ENCODE results near the gene TMBIM6. TPM values are rescaled to one million over a fixed set of nuclear protein-coding genes. Genes with fewer than 3 reads are reported as not detected.

Gene TMBIM6
- total and polyA plus RNA-seq, 9 of the 15 experiments (the other 6 are each of a cell fraction or from before 2014, with no cell fraction given), result 147 to 1,288 (median 352) TPM

- Histone ChIP-seq H3K4me1 (replicated peaks in 1 of 2; ENCODE audit: control insufficient read depth in 2 of 2, insufficient read depth in 2 of 2, low read length in 2 of 2) (peaks cover 0 to 6% of the 10 kb centered on the region in 2 experiments; a peak in 2 of 5 replicates), H4K20me1 (replicated peaks; ENCODE audit: control insufficient read depth, insufficient read depth, low read length) (no peaks in the 10 kb centered on the region), H2AFZ (ENCODE audit: low read depth, low read length) (peak overlapping the region; percentile 85), H3K27ac (ENCODE audit: extremely low read depth, low read depth, low read length) (no peak overlapping the region), H3K79me2 (ENCODE audit: control insufficient read depth, insufficient read depth, low read length) (no peaks in the 10 kb centered on the region), H3K9me1 (ENCODE audit: control insufficient read depth, insufficient read depth, low read length) (no peaks in the 10 kb centered on the region), H3K9ac (ENCODE audit: insufficient read depth in 1 of 2, low read depth in 2 of 2, low read length in 2 of 2) (no peak overlapping the region; a peak in 1 of 4 replicates), H3K9me3 (replicated peaks; ENCODE audit: control insufficient read depth, insufficient read depth, low read depth, low read length) (no peaks in the 10 kb centered on the region), H3K4me3 (no peak overlapping the region), H3K4me2 (ENCODE audit: insufficient read depth, low read length) (peak overlapping the region; percentile 22; the same call in 1 of the 2 replicates), H3K36me3 (ENCODE audit: control insufficient read depth, insufficient read depth, low read length) (no peaks in the 10 kb centered on the region), H3K27me3 (ENCODE audit: control insufficient read depth in 2 of 2, insufficient read depth in 2 of 2, low read length in 2 of 2) (no peaks in the 10 kb centered on the region)
- 17% methylated on average over 19 of the region's 19 CpGs for WGBS (ENCODE audit: insufficient coverage, low coverage, missing lambda C conversion rate)
- BruUV-seq (replicated peaks), result no TSS peak
- intact Hi-C loops (cut with micrococcal nuclease) (loop anchor here (1.0 to 5.0 kb wide), 4 partner anchors 37 to 279 kb away; partner anchors contain the start of genes ASIC1 and TMBIM6), in situ Hi-C loops (cut with MboI) (loop anchor here (5.0 kb wide), 2 partner anchors 59 to 279 kb away; partner anchors contain the start of gene ASIC1)
- peak; percentile 86 for ATAC-seq
- FAIRE-seq, result peak; percentile 88
- DNase-seq (ENCODE audit: extremely low read depth in 1 of 4, low spot score in 3 of 4), result peak; percentile 70 to 82 (median 80)
- ChIA-PET POLR2A (interaction anchor here (0.5 to 1.4 kb wide), 7 partner anchors 10 to 303 kb away, joined by 3 to 6 read pairs (median 4); partner anchors contain the start of gene TMBIM6), CTCF (ENCODE audit: low intra/inter-chr PET ratio) (interaction anchor here (0.5 to 5.8 kb wide), 4 partner anchors 61 to 293 kb away, joined by 3 to 63 read pairs (median 6); no protein-coding TSS in a partner anchor)
- TF ChIP-seq RB1 (IDR thresholded peaks at IDR 0.05; ENCODE audit: low read depth) (0 out of 2 replicates have a peak, but pooled peaks have one; percentile 27), GTF2B (IDR thresholded peaks at IDR 0.05; ENCODE audit: extremely low read depth, insufficient read length) (no peak), BRD4 (IDR thresholded peaks at IDR 0.05) (no peak), ZNF146 (CRISPR knock-in tag; IDR thresholded peaks at IDR 0.05; ENCODE audit: unreplicated experiment) (no peak), SMC3 (conservative IDR thresholded peaks at IDR 0.05; ENCODE audit: insufficient read depth, low read depth, low read length) (peak; percentile 69), NBN (IDR thresholded peaks at IDR 0.05; ENCODE audit: low read depth) (no peak), KLF16 (IDR thresholded peaks at IDR 0.05) (0 out of 2 replicates have a peak, but pooled peaks have one; percentile 21), SNIP1 (IDR thresholded peaks at IDR 0.05; ENCODE audit: low read depth) (no peak), CTBP1 (IDR thresholded peaks at IDR 0.05; ENCODE audit: borderline replicate concordance) (peak; percentile 79), L3MBTL2 (IDR thresholded peaks at IDR 0.05) (peak; percentile 46), XRCC5 (IDR thresholded peaks at IDR 0.05; ENCODE audit: low read depth, low read length) (peak; percentile 52; the same call in 1 of the 2 replicates), MECOM (CRISPR knock-in tag; IDR thresholded peaks at IDR 0.05) (no peak), RAD21 (CRISPR knock-in tag; conservative IDR thresholded peaks at IDR 0.05 in 1 of 2, IDR thresholded peaks at IDR 0.05 in 1 of 2) (peak; percentile 53 to 82)
- TF ChIP-seq, protein P1, sequence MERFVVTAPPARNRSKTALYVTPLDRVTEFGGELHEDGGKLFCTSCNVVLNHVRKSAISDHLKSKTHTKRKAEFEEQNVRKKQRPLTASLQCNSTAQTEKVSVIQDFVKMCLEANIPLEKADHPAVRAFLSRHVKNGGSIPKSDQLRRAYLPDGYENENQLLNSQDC (CRISPR knock-in tag; IDR thresholded peaks at IDR 0.05), result no peak
- TF ChIP-seq, protein P2, sequence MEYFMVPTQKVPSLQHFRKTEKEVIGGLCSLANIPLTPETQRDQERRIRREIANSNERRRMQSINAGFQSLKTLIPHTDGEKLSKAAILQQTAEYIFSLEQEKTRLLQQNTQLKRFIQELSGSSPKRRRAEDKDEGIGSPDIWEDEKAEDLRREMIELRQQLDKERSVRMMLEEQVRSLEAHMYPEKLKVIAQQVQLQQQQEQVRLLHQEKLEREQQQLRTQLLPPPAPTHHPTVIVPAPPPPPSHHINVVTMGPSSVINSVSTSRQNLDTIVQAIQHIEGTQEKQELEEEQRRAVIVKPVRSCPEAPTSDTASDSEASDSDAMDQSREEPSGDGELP (CRISPR knock-in tag; IDR thresholded peaks at IDR 0.05; ENCODE audit: borderline replicate concordance), result peak; percentile 40; the same call in 1 of the 2 replicates
Observed at GRCh38 chr12:49777800-49778748, 36.7 kb downstream of the TMBIM6 start.

Measured in K562 (cell line).